Ectodermal cell (in vitro differentiated cells): ENCODE results near the gene CUL3.

Source experiments
- H3K27ac ChIP-seq: 2 replicates; pipeline ENCODE4 v1.7.0; 2013; ENCODE audit warnings: mild to moderate bottlenecking, low read depth, low read length; ENCODE audit not compliant: insufficient read depth, poor library complexity, severe bottlenecking
- H3K27me3 ChIP-seq: 2 replicates; pipeline ENCODE4 v1.7.0; 2013; ENCODE audit warnings: mild to moderate bottlenecking, low read length; ENCODE audit not compliant: insufficient read depth, control insufficient read depth, poor library complexity, severe bottlenecking
- H3K36me3 ChIP-seq: one replicate; pipeline ENCODE4 v1.7.0; 2013; ENCODE audit warnings: low read length; ENCODE audit not compliant: control insufficient read depth, insufficient read depth
- H3K4me1 ChIP-seq: one replicate; pipeline ENCODE4 v1.7.0; 2013; ENCODE audit warnings: low read length; ENCODE audit not compliant: control insufficient read depth, insufficient read depth
- H3K4me3 ChIP-seq: 2 replicates; pipeline ENCODE4 v1.7.0; 2013; ENCODE audit warnings: low read depth, low read length, control low read depth; ENCODE audit not compliant: insufficient read depth
- H3K9me3 ChIP-seq: 2 replicates; pipeline ENCODE4 v1.7.0; 2013; ENCODE audit warnings: mild to moderate bottlenecking, low read length, moderate library complexity; ENCODE audit not compliant: control insufficient read depth
- WGBS, 2 experiments: methylation state at CpG; one replicate each; pipeline ENCODE4 v1.1.7; 2013; ENCODE audit warnings: missing lambda C conversion rate in 2 of 2; 5-methylcytosine and 5-hydroxymethylcytosine counted together

Gene CUL3

GRCh38 chr2:224565452-224566035 lies 19.6 kb downstream of the CUL3 start:
- no peaks in the 10 kb centered on the region for H3K9me3 ChIP-seq
- no peaks in the 10 kb centered on the region for H3K4me1 ChIP-seq
- no peak overlapping the region for H3K4me3 ChIP-seq
- 97 to 98% methylated on average over 4 of the region's 4 CpGs for WGBS, 2 experiments
- H3K36me3 ChIP-seq: no peaks in the 10 kb centered on the region
- no peaks in the 10 kb centered on the region for H3K27me3 ChIP-seq
- H3K27ac ChIP-seq: no peak overlapping the region

GRCh38 chr2:224563537-224563936 lies 21.6 kb downstream of the CUL3 start:
- no peaks in the 10 kb centered on the region for H3K27me3 ChIP-seq
- H3K9me3 ChIP-seq: no peaks in the 10 kb centered on the region
- no peak overlapping the region for H3K4me3 ChIP-seq
- H3K36me3 ChIP-seq: no peaks in the 10 kb centered on the region
- H3K4me1 ChIP-seq: no peaks in the 10 kb centered on the region
- no peak overlapping the region for H3K27ac ChIP-seq

GRCh38 chr2:224562831-224563230 lies 22.3 kb downstream of the CUL3 start:
- H3K27ac ChIP-seq: no peak overlapping the region

GRCh38 chr2:224561234-224562005 lies 23.7 kb downstream of the CUL3 start:
- Histone ChIP-seq H3K4me3 (no peak overlapping the region), H3K27me3 (no peaks in the 10 kb centered on the region), H3K27ac (no peak overlapping the region), H3K9me3 (no peaks in the 10 kb centered on the region), H3K4me1 (no peaks in the 10 kb centered on the region), H3K36me3 (no peaks in the 10 kb centered on the region)
- WGBS, 2 experiments: 89 to 93% methylated on average over 7 of the region's 7 CpGs

More at GRCh38 chr2:224562831-224563230, 22.3 kb downstream of the CUL3 start:
- Histone ChIP-seq H3K36me3 (no peaks in the 10 kb centered on the region), H3K9me3 (no peaks in the 10 kb centered on the region), H3K4me3 (no peak overlapping the region), H3K4me1 (no peaks in the 10 kb centered on the region), H3K27me3 (no peaks in the 10 kb centered on the region)
- WGBS, 2 experiments: 95 to 97% methylated on average over 4 of the region's 4 CpGs

- H3K27ac ChIP-seq: no peak overlapping the region
- no peaks in the 10 kb centered on the region for H3K4me1 ChIP-seq
- no peaks in the 10 kb centered on the region for H3K36me3 ChIP-seq
- H3K9me3 ChIP-seq: no peaks in the 10 kb centered on the region
- H3K27me3 ChIP-seq: no peaks in the 10 kb centered on the region
- 94 to 96% methylated on average over 2 of the region's 2 CpGs for WGBS, 2 experiments
- H3K4me3 ChIP-seq: no peak overlapping the region
Observed at GRCh38 chr2:224560549-224560948, 24.6 kb downstream of the CUL3 start.

- Histone ChIP-seq H3K27ac (no peak overlapping the region), H3K36me3 (no peaks in the 10 kb centered on the region), H3K4me3 (no peak overlapping the region), H3K9me3 (no peaks in the 10 kb centered on the region), H3K27me3 (no peaks in the 10 kb centered on the region), H3K4me1 (no peaks in the 10 kb centered on the region)
- 86 to 95% methylated on average over 2 of the region's 2 CpGs for WGBS, 2 experiments
Observed at GRCh38 chr2:224557610-224558009, 27.6 kb downstream of the CUL3 start.

GRCh38 chr2:224556381-224556780 lies 28.8 kb downstream of the CUL3 start:
- Histone ChIP-seq H3K36me3 (no peaks in the 10 kb centered on the region), H3K27ac (no peak overlapping the region), H3K4me1 (no peaks in the 10 kb centered on the region), H3K4me3 (no peak overlapping the region), H3K9me3 (no peaks in the 10 kb centered on the region), H3K27me3 (no peaks in the 10 kb centered on the region)

GRCh38 chr2:224555823-224556366 lies 29.3 kb downstream of the CUL3 start:
- no peaks in the 10 kb centered on the region for H3K4me1 ChIP-seq
- no peaks in the 10 kb centered on the region for H3K27me3 ChIP-seq
- H3K9me3 ChIP-seq: no peaks in the 10 kb centered on the region
- H3K36me3 ChIP-seq: no peaks in the 10 kb centered on the region
- no peak overlapping the region for H3K4me3 ChIP-seq
- no peak overlapping the region for H3K27ac ChIP-seq
- WGBS, 2 experiments: 92 to 98% methylated on average over 4 of the region's 4 CpGs

GRCh38 chr2:224552771-224553170 lies 32.4 kb downstream of the CUL3 start:
- no peak overlapping the region for H3K27ac ChIP-seq
- H3K4me3 ChIP-seq: no peak overlapping the region
- H3K36me3 ChIP-seq: no peaks in the 10 kb centered on the region
- no peaks in the 10 kb centered on the region for H3K4me1 ChIP-seq
- WGBS, 2 experiments: 100% methylated on average over 1 of the region's 2 CpGs; no CpG with 5 or more reads in 1 of the 2 experiments
- H3K27me3 ChIP-seq: no peaks in the 10 kb centered on the region
- H3K9me3 ChIP-seq: no peaks in the 10 kb centered on the region

- H3K4me3 ChIP-seq: no peak overlapping the region
- 97 to 100% methylated on average over 1 of the region's 1 CpG for WGBS, 2 experiments
- H3K27me3 ChIP-seq: no peaks in the 10 kb centered on the region
- no peaks in the 10 kb centered on the region for H3K4me1 ChIP-seq
- H3K27ac ChIP-seq: no peak overlapping the region
- no peaks in the 10 kb centered on the region for H3K36me3 ChIP-seq
- no peaks in the 10 kb centered on the region for H3K9me3 ChIP-seq
Observed at GRCh38 chr2:224551693-224552092, 33.5 kb downstream of the CUL3 start.
